Activated T-cell treated with anti-CD3 and anti-CD28 coated beads, Interleukin-2, amount 50 U/mL, for 24 hours (primary cell): Measurements from ENCODE around the gene SPOCK3.
"Not testable (repeated sequence)": the region's sequence is repeated elsewhere in the genome, so short reads cannot be mapped to it uniquely, and the experiment has no call there.

Experiments
- DNase-seq: peaks from one replicate; pipeline ENCODE4 v3.0.0-alpha.2; 2020
- H3K27ac Mint-ChIP-seq: 2 replicates; pipeline ENCODE4 v1.8.0; 2020; ENCODE audit warnings: mild to moderate bottlenecking, mixed read lengths
- H3K27me3 Mint-ChIP-seq: 2 replicates; pipeline ENCODE4 v1.8.0; 2020; ENCODE audit warnings: mixed read lengths
- H3K36me3 Mint-ChIP-seq: 2 replicates; pipeline ENCODE4 v1.8.0; 2020; ENCODE audit warnings: low read depth, mixed read lengths
- H3K4me1 Mint-ChIP-seq: 2 replicates; pipeline ENCODE4 v1.8.0; 2020; ENCODE audit warnings: low read depth, mixed read lengths
- H3K4me3 Mint-ChIP-seq: 2 replicates; pipeline ENCODE4 v1.8.0; 2020; ENCODE audit warnings: mild to moderate bottlenecking, moderate library complexity, mixed read lengths
- H3K9me3 Mint-ChIP-seq: 2 replicates; pipeline ENCODE4 v1.8.0; 2020; ENCODE audit warnings: mixed read lengths

Gene SPOCK3

DNA sequence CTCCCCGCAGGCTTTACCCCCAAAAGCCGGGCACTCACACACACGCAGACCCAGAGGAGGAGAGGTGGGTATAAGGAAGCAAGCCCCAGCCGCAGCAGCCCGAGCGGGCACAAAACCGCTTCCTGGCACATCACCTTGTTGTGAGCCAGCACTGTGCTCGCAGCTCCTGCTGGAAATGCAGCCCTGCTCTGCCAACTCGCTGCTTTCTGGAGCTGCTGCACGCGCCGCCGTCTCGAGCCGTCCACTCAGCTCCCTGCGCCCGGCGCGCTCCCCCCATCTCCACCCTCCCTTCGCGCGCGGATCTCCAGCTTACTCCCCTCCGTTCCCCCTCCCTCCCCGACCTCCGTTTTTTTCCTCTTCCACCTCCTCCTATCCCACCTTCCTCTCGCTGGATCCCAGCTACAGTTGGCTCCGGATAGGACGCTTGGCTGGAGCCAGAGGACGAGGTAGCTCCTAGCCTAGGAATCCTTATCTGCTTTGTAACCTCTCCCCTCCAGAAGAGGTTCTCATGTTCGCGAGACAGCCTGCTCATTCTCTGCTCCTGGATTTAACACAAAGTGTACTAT is at the start of gene SPOCK3:
Gene SPOCK3, minus strand, starts transcription at position 179 of the 566 bp plus-strand sequence.
- Mint-ChIP-seq H3K27ac (no peak within 1 kb of the TSS), H3K36me3 (no peaks in the 10 kb centered on the region), H3K4me1 (peaks cover 2% of the 10 kb centered on the region), H3K9me3 (peaks cover 2% of the 10 kb centered on the region), H3K4me3 (no peak within 1 kb of the TSS), H3K27me3 (peaks cover 28% of the 10 kb centered on the region)
- no peak for DNase-seq

DNA sequence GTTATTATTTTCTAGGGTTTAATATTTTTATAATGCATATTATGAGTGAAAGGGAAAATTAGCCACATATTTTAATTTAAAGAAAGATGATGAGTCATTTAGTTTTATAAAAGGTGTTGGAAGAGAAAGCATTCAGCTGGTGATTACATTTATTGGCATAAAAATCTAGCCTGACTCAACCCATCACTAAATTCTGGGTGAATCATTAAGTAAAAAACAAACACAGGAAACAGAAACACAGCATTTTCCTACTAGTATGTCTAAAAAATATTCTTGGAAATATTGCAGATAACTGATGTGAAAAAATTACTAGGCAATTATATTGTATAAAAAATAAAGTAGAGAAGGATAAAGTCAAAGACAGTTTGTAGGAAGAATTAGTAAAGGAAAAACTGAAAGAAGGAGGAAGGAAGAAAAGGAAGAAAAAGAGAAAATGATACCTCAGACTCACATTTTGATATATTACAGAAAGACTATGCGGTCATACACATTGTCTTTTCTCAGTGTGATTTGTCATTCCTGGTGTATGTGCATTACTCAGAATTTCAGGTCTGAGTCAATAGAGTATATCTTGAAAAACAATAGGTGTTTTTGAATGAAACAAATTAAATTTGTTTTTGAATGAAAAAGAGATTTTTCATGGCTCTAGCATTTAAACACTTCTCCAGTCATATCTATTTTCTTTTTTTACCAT is 48.0 kb upstream of the SPOCK3 start:
- no peaks in the 10 kb centered on the region for H3K36me3 Mint-ChIP-seq
- no peaks in the 10 kb centered on the region for H3K27me3 Mint-ChIP-seq
- no peaks in the 10 kb centered on the region for H3K4me1 Mint-ChIP-seq
- H3K4me3 Mint-ChIP-seq = no peak overlapping the region
- H3K27ac Mint-ChIP-seq = no peak overlapping the region
- peaks cover 11% of the 10 kb centered on the region for H3K9me3 Mint-ChIP-seq
- no peak for DNase-seq

DNA sequence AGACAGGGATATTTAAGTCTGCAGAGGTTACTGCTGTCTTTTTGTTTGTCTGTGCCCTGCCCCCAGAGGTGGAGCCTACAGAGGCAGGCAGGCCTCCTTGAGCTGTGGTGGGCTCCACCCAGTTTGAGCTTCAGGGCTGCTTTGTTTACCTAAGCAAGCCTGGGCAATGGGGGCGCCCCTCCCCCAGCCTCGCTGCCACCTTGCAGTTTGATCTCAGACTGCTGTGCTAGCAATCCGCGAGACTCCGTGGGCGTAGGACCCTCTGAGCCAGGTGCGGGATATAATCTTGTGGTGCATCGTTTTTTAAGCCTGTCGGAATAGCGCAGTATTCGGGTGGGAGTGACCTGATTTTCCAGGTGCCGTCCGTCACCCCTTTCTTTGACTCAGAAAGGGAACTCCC is 47.3 kb upstream of the SPOCK3 start:
- H3K27me3 Mint-ChIP-seq, H3K4me1 Mint-ChIP-seq, H3K36me3 Mint-ChIP-seq, H3K4me3 Mint-ChIP-seq, H3K9me3 Mint-ChIP-seq, H3K27ac Mint-ChIP-seq, DNase-seq: not testable (repeated sequence)

DNA sequence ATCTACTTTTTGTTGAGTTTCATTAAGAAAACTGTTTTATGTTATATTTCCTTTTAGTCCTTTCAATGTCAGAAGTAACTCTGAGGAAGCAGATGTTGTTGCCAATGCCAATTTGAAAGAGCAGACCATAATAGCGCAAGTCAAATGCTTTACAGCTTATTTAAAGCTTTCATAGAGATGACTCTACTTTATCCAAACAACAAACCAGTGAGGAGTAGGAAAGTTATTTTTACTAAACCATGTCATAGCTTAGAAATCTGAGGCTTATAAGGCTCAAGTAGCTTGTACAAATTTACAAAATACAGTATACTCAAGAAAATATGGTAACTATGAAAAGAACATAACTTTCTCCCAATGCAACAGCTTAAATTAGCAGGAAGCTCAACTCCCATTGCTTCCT is 40.1 kb upstream of the SPOCK3 start:
- no peaks in the 10 kb centered on the region for H3K27me3 Mint-ChIP-seq
- no peak for DNase-seq
- H3K36me3 Mint-ChIP-seq = no peaks in the 10 kb centered on the region
- peaks cover 12% of the 10 kb centered on the region for H3K9me3 Mint-ChIP-seq
- no peak overlapping the region for H3K27ac Mint-ChIP-seq
- no peaks in the 10 kb centered on the region for H3K4me1 Mint-ChIP-seq
- H3K4me3 Mint-ChIP-seq = no peak overlapping the region

DNA sequence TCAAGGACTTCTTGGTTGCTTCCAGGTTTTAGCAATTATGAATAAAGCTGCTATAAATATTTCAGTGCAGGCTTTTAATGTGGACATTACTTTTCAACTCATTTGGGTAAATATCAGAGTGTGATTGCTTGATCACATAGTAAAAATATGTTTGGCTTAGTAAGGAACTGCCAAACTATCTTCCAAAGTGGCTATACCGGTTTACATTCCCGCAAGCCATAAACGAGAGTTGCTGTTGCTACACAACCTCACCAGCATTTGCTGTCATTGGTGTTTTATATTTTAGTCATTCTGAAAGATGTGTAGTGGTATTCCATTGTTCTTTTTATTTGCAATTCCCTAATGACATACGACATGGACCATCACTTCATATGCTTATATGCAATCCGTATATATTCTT is 30.9 kb upstream of the SPOCK3 start:
- no peaks in the 10 kb centered on the region for H3K36me3 Mint-ChIP-seq
- no peaks in the 10 kb centered on the region for H3K27me3 Mint-ChIP-seq
- peaks cover 21% of the 10 kb centered on the region for H3K9me3 Mint-ChIP-seq
- no peak overlapping the region for H3K27ac Mint-ChIP-seq
- DNase-seq = no peak
- H3K4me1 Mint-ChIP-seq = no peaks in the 10 kb centered on the region
- H3K4me3 Mint-ChIP-seq = no peak overlapping the region

DNA sequence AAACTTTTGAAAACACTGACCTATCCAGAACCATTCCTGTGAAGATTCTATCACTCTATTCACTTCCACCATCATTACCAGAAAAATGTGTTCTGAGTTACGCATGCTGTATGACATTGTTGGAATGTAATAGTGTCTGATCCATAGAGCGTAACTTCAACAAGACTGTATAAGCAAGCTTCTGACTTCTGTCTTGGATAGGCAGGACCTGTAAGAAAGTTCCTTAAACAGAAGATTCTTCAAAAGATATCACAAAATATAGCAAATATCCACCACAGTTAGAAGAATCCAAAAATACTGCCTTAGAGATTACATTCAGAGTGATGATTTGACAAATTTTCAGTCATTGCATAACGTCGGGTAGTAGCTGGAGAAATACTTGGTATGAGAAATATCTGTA is 14.0 kb upstream of the SPOCK3 start:
- no peak overlapping the region for H3K27ac Mint-ChIP-seq
- peaks cover 2% of the 10 kb centered on the region for H3K9me3 Mint-ChIP-seq
- H3K4me1 Mint-ChIP-seq = no peaks in the 10 kb centered on the region
- no peaks in the 10 kb centered on the region for H3K36me3 Mint-ChIP-seq
- no peak for DNase-seq
- no peak overlapping the region for H3K4me3 Mint-ChIP-seq
- no peaks in the 10 kb centered on the region for H3K27me3 Mint-ChIP-seq

DNA sequence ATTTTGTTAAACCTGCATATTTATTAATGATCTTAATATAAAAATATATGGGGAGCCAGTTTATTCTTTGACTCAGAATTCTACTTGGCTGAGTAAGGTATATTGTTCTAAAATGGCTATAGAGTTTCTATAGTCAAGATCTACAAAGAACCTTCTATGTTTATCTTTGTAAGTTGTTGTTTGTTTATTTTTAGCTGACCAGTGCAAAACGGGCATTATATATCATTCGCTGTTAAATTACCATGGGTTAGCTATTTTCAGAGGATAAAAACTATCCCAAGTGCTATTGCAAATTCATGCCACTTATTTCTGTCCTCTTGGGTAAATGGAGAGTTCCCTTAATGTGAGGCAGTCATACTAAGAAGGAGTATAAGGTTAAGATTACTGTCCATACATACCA is 5.3 kb upstream of the SPOCK3 start:
- H3K9me3 Mint-ChIP-seq = peaks cover 6% of the 10 kb centered on the region
- no peak for DNase-seq
- H3K27ac Mint-ChIP-seq = no peak overlapping the region
- H3K4me1 Mint-ChIP-seq = peaks cover 2% of the 10 kb centered on the region
- no peak overlapping the region for H3K4me3 Mint-ChIP-seq
- peaks cover 10% of the 10 kb centered on the region for H3K27me3 Mint-ChIP-seq
- no peaks in the 10 kb centered on the region for H3K36me3 Mint-ChIP-seq

DNA sequence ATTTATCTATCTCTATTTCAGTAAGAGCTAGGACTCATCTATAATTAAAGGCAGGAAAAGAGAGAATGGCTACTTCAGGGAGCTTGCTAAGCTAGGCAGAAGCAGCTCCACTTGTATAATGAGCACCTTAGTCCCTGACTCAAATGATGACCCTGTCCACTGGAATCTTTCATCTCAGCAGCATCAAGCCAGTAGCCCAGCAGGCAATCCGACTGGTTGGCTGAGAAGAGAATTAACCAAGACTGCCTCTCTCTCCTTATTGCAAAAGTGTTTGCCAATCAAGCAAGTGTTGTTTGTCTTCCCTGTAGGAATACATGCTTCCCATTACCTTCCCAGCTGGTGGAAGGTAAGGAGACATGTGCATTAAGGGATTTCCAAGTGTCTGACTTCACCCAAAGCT is 3.9 kb upstream of the SPOCK3 start:
- H3K4me3 Mint-ChIP-seq = no peak overlapping the region
- DNase-seq = no peak
- H3K4me1 Mint-ChIP-seq = peaks cover 2% of the 10 kb centered on the region
- no peak overlapping the region for H3K27ac Mint-ChIP-seq
- H3K27me3 Mint-ChIP-seq = peaks cover 22% of the 10 kb centered on the region
- no peaks in the 10 kb centered on the region for H3K36me3 Mint-ChIP-seq
- peaks cover 6% of the 10 kb centered on the region for H3K9me3 Mint-ChIP-seq

DNA sequence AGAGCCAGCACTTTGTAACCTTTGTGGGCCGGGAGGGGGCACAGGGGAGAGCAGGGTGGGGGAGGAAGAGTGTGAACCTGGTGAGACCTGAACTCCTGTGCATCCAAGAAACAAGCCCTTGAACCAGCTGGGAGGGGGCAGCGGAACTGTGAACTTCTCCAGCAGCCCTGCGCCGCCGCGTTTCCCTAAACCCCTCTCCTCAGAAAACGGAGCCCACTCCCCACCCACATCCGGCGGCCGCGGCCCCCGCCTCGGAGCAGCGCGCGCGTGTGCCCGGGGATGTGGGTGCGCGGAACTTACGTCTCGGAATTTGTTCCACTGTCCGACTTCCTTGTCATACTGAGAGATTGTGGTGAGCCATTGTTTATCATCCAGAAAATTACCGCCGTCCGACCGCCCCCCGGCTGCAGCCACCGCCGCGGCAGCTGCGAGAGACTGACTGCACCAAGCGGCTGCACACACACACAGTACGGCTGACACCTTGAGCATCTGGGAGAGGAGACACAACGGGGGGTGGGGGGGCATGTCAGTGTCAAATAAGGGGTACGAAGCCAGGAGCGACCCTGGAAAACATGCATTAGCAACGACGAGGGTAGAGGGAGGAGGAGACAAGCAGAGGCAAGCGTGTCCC is 494 bp downstream of the SPOCK3 start:
- peaks cover 2% of the 10 kb centered on the region for H3K9me3 Mint-ChIP-seq
- no peak for DNase-seq

DNA sequence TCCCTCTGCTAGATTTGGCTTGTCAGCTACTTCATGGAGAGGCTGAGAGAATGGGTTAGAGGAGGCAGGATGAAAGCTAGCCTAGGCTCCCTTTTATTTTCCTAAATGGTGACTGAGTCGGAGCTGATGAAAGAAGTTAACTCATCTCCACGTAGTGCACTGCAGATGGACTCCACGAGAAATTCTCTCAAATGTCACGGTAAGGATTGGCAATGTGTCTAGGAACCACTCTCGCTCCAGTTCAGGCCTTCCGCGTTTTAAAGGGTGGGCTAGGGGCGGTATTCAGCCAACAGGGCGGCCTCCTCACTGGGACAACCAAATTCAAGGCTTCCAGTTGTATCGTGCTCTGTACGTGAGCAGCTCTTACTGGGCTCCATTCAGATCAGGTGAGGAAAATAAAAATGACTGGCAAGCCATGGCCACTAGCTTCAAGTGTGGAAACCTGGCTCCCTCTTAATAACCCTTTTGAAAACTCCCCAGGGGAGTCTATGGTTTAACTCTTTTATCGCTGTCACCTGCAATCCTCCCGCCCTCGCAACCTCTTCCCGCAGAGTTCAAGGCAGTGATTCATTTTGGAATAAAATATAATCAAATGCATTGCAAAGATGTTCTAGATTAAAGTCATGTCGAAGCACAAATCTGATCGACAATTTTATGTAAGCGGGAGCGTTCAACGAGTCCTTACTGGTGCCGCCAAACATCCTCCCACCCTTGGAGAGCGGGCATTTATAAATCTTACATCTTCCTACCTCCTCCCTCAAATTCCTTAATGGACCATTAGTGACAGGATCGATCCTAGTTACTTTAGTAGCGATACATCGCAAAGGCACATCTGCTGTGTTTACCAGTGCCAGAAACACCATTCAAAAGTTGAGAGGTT is 1.2 kb downstream of the SPOCK3 start:
- no peak overlapping the region for H3K4me3 Mint-ChIP-seq
- no peak overlapping the region for H3K27ac Mint-ChIP-seq
- DNase-seq = no peak

More for the DNA sequence above, 494 bp downstream of the SPOCK3 start:
- H3K27ac Mint-ChIP-seq = no peak overlapping the region
- H3K36me3 Mint-ChIP-seq = no peaks in the 10 kb centered on the region
- peaks cover 2% of the 10 kb centered on the region for H3K4me1 Mint-ChIP-seq
- no peak overlapping the region for H3K4me3 Mint-ChIP-seq
- H3K27me3 Mint-ChIP-seq = peaks cover 28% of the 10 kb centered on the region

DNA sequence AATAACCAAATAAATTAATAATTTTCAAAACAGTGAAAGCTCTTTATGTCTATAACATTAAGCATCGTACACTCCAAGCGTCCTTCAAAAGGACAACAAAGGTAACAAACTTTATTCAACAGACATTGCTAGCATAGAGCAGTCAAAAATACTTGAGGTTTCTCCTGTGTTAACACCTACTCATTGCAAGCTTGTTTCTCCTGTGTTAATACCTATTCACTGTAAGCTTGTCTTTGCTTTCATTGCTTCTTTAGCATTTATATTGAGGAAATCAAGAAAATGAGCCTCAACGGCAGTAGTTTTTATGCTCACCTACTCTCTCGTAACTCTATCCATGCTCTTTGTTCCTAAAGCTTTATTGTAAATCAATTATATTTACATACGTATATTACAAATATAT is 3.5 kb downstream of the SPOCK3 start:
- Mint-ChIP-seq H3K9me3 (no peaks in the 10 kb centered on the region), H3K4me1 (peaks cover 2% of the 10 kb centered on the region), H3K4me3 (no peak overlapping the region), H3K27me3 (peaks cover 28% of the 10 kb centered on the region), H3K27ac (no peak overlapping the region), H3K36me3 (no peaks in the 10 kb centered on the region)
- no peak for DNase-seq

More for the DNA sequence above, 1.2 kb downstream of the SPOCK3 start:
- Mint-ChIP-seq H3K27me3 (peaks cover 28% of the 10 kb centered on the region), H3K9me3 (peaks cover 2% of the 10 kb centered on the region), H3K36me3 (no peaks in the 10 kb centered on the region), H3K4me1 (peaks cover 2% of the 10 kb centered on the region)

DNA sequence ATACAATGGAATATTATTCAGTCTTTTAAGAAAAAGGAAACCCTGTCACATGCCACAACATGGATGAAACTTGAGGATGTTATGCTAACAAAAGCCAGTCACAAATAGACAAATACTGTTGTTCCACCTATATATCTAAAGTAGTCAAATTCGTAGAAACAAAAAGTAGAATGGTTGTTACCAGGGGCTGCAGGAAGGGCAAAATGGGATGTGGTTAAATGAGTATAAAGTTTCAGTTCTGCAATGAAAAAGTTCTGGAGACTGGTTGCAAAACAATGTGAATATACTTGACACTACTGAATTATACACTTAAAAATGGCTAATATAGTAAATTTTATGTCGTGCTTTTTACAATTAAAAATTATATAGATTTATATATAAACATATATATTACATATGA is 12.2 kb downstream of the SPOCK3 start:
- H3K9me3 Mint-ChIP-seq = peaks cover 2% of the 10 kb centered on the region
- H3K4me3 Mint-ChIP-seq = no peak overlapping the region
- DNase-seq = no peak
- H3K4me1 Mint-ChIP-seq = no peaks in the 10 kb centered on the region
- H3K36me3 Mint-ChIP-seq = no peaks in the 10 kb centered on the region
- no peaks in the 10 kb centered on the region for H3K27me3 Mint-ChIP-seq
- no peak overlapping the region for H3K27ac Mint-ChIP-seq

DNA sequence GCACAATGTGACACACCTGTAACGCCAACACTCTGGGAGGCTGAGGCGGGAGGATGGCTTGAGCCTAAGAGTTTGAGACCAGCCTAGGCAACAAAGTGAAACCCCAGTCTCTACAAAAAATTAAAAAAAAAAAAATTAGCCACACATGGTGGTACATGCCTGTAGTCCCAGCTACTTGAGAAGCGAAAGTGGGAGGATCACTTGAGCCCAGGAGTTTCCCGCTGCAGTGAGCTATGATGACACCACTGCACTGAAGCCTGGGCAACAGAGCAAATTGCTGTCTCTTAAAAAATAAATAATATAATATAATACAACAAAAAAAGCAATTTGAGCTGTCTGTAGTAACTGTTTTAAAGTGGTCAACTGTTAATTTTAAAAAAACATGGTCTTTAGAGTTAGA is 13.2 kb downstream of the SPOCK3 start:
- no peaks in the 10 kb centered on the region for H3K36me3 Mint-ChIP-seq
- peaks cover 4% of the 10 kb centered on the region for H3K9me3 Mint-ChIP-seq
- H3K27ac Mint-ChIP-seq = no peak overlapping the region
- no peak overlapping the region for H3K4me3 Mint-ChIP-seq
- H3K4me1 Mint-ChIP-seq = no peaks in the 10 kb centered on the region
- DNase-seq = no peak
- no peaks in the 10 kb centered on the region for H3K27me3 Mint-ChIP-seq

DNA sequence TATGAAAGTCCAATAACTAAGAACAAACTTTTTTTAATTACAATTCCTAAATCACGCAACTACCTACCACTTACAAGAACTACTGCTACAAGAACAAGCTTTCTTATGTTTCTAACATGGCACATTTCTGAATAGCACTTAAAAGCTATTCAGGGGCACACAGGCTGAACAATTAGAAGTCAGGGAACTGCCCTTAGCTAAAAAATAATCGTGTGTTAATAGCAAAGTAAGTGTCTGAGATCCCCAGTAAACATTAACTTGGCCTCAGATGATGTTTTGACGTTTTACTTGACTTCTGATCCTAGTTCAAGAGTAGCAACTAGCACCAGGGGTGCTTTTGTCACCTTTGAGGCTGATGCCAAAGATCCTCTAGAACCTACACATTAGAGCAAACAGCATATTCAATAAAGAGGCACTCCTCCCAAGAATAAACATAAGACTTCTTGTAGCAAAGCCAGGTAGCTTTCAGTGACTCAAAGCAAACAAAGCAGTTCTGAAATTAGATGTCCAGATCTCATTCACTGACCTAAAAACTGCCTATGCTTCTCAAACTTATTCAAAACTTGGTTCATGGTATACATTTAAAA is 16.2 kb downstream of the SPOCK3 start:
- no peak overlapping the region for H3K27ac Mint-ChIP-seq

More for the DNA sequence above, 16.2 kb downstream of the SPOCK3 start:
- H3K4me3 Mint-ChIP-seq = no peak overlapping the region
- DNase-seq = no peak
- no peaks in the 10 kb centered on the region for H3K36me3 Mint-ChIP-seq
- peaks cover 7% of the 10 kb centered on the region for H3K9me3 Mint-ChIP-seq
- no peaks in the 10 kb centered on the region for H3K4me1 Mint-ChIP-seq
- no peaks in the 10 kb centered on the region for H3K27me3 Mint-ChIP-seq
